ENCODE results near the gene NDOR1.
A peak's percentile ranks its signal among the peaks of the same experiment; 100 is the strongest.

The NDOR1 gene

DNA sequence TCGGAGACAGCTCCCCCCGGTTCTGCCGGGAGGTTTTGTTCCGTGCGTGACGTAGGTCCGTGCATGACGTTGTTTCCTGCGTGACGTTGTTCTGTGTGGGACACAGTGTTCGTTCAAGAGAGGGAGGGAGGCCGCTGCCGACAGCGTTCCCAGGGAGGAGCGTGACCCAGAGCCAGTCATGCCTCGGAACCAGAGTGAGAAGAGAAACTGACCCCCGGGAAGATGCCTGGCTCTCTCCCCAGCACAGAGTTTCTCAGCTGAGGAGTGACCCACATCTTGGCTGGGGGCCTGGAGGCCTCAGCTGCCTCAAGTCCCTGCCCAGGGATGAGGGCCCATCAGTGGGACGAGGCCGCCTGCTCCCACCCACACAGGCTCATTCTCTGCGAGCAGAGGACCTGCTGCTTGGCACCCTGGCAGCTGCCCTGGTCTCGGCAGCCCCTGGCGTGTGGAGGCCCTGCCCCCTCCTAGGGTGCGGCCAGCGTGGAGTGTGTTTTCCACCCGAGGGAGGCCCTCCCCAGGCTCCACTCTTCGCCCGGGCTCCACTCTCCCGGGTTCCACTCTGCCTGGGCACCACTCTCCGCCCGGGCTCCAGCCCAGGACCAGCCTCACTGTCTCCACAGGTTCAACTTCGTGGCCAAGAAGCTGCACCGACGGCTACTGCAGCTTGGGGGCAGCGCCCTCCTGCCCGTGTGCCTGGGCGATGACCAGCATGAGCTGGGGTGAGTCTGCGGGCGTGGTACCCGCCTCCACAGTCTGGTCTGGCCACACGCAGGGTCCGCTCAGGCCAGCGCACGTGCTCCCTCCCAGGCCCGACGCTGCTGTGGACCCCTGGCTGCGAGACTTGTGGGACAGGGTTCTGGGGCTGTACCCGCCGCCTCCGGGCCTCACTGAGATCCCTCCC is 7.9 kb downstream of the NDOR1 start:
- peak in 3 of 42 donors; percentile 36 to 47 (median 43) for DNase-seq
- intact Hi-C loops (cut with DNase I) = no loop called here

DNA sequence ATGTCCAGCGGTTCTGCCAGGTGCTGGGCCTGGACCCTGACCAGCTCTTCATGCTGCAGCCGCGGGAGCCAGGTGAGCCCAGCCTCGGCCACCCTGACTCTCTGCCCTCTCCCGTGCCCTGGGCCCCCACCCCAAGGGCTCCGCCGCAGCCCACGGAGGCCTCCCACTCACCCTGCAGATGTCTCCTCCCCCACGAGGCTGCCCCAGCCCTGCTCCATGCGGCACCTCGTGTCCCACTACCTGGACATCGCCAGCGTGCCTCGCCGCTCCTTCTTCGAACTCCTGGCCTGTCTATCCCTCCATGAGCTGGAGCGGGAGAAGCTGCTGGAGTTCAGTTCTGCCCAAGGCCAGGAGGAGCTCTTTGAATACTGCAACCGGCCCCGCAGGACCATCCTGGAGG is 9.1 kb downstream of the NDOR1 start:
- DNase-seq = no peak
- intact Hi-C loops (cut with DNase I) = no loop called here

DNA sequence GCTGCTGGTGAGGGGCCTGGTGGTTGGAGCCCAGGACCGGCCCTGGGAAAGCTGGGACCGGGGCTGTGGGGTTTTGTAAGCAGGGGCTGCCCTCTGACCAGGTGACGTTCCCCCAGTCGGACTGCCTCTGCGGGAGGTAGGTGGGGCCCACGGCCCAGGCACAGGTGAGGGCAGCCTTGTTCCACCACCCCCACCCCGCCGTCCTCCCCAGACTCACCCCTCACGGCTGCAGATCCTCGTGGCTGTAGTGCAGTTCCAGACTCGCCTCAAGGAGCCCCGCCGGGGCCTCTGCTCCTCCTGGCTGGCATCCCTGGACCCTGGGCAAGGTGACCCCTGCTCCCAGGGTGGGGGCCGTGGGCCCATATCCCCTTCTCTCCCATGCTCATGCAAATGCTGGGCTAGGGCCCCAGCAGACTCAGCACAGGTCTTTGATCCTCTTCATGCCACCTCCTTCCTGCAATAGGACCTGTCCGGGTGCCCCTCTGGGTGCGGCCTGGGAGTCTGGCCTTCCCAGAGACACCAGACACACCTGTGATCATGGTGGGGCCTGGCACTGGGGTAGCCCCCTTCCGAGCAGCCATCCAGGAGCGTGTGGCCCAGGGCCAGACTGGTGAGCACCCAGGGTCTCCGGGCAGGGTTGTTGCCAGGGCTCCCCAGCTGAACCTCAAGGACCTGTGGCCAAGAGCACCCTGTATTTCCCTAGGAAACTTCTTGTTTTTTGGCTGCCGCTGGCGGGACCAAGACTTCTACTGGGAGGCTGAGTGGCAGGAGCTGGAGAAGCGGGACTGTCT is 9.9 kb downstream of the NDOR1 start:
- intact Hi-C loops (cut with DNase I) = no loop called here
- no peak for DNase-seq

DNA sequence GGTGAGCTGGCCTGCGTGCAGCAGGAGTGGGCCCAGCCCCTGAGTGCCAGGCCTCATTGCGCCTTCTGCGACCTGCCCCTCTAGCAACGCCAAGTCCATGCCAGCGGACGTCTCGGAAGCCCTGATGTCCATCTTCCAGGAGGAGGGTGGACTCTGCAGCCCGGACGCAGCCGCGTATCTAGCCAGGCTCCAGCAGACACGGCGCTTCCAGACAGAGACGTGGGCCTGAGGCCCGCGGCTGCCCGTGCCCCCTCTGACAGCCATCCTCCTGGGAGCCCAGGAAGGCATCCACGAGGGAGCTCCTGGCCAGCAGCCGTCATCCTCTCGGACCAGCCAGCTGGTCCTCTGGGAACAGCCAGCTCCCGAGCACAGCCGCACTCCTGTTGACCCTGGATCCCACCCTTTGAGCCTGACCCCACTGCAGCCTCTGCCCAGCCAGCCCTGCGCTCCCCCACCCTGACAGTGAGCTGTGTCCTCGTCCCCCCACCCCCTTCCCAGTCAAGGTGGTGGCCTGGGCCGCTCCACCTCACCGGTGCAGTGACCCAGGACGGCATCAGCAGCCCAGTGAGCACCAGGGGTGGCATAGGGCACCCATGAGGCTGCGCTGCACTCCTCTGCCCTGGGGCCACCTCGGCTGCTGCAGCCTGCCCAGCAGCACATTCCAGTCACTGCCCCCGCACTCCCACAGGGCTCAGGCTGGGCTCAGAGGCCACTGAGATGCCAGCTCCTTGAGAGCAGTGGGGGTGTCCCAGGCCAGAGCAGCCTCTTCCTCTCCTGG is 10.9 kb downstream of the NDOR1 start:
- intact Hi-C loops (cut with DNase I) = no loop called here

DNA sequence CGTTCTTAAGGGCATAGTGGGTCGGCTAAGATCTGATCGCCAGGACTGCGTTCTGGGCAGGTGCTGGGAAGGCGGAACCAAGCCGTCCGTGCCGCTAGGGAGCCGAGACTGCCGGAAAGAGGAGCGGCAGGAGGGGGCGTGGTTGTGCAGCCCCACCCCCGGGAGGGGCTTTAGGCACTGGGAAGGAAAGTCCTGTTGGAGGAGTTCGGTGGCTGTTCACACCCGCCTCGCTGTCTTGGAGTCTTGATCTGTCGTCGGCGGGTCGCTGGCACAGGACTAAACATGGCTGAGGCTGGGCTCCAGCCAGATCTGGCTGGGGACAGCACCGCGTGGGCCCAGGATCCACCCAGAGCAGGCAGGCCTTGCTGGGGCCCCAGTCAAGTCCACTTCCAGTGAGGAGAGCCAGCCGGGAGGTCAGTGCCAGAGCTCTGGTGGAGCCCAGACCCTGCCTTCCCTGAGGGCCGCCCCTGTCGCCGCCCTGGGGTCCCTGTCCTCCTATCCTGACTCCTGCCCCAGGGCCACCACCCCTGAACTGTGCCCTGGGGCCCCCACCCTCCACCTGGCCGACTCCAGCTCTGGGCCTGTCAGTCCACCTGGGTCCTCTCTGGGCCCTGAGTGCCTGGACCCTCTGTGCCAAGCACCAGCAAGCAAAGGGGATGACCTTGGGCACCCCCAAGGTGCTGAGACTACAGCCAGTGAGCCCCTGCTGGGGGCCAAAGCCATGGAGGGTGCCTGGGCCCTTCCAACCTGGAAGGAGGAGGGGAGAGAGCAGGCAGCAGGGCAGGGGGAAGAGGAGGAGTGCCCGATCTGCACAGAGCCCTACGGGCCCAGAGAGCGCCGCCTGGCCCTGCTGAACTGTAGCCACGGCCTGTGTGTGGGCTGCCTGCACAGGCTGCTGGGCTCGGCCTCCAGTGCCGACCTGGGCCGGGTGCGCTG is 12.0 kb downstream of the NDOR1 start:
- DNase-seq = no peak
- intact Hi-C loops (cut with DNase I) = no loop called here

More for the DNA sequence above, 10.9 kb downstream of the NDOR1 start:
- no peak for DNase-seq

DNA sequence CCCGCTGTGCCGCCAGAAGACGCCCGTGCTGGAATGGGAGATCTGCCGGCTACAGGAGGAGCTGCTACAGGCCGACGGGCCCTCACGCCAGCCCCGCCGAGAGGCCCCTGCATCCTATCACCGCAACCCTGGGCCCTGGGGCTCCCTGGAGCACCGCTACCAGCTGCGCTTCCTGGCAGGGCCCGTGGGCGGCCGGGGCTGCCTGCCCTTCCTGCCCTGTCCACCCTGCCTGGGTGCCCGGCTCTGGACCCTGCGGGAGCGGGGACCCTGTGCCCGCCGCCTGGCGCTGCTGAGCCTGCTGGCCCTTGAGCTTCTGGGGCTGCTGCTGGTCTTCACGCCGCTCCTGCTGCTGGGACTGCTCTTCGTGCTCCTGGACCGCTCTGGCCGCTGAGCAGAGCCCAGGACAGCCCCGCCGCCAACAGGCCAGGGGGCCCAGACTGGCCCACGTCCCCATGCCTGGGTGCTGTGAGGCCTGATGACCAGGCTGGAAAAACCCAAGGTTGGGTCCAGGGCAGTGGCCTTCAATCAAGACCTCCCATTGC is 12.8 kb downstream of the NDOR1 start:
- DNase-seq = no peak
- intact Hi-C loops (cut with DNase I) = no loop called here

DNA sequence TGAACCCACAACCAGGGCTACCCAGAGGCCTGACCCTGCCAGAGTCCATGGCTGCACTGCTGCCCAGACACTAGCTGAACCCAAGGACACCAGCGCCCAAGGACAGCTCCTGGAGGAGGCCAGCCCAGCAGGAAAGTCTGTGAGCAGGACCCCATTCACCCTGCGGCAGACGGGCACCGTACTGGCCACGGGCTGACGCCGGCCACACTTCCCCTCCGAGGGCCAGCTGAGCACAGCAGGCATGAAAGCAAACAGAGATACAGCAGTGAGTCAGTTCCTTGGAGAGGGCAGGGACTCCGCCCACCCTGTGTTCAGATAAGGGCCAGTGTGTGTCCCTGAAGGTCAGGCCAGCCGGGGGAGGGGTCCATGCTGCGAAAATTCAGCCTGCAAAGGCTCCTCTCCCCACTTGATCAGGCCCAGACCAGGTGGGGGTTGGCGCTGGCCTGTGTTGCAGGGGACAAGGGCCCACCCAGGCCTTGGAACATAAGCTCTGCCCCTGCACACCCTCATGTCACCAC is 13.3 kb downstream of the NDOR1 start:
- intact Hi-C loops (cut with DNase I) = no loop called here
- no peak for DNase-seq

DNA sequence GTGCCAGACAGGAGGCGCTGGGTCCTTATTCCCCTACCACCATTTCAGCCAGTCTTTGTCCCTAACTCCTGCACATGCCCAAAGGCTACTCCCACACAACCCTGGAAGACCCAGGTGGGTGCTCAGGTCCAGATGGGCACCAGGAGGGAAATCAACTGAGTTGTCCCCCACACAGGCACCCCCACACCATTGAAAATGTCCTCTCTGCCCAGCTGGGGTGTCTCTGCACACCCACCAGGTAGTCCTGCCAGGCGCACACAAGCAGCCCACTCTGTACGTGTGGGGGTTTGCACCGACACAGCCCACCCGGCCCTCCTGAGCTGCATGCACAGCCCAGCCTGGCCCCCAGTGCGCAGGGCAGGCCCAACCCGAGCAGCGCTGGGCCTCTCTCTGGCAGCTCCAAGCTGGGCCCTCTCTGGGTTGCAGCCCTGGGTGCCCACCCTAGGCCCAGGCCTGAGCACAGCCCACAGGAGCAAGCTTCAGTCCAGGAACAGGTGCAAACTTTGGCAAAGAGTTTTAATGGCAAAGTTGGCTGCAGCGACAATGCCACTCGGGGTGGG is 14.3 kb downstream of the NDOR1 start:
- intact Hi-C loops (cut with DNase I) = no loop called here
- no peak for DNase-seq

DNA sequence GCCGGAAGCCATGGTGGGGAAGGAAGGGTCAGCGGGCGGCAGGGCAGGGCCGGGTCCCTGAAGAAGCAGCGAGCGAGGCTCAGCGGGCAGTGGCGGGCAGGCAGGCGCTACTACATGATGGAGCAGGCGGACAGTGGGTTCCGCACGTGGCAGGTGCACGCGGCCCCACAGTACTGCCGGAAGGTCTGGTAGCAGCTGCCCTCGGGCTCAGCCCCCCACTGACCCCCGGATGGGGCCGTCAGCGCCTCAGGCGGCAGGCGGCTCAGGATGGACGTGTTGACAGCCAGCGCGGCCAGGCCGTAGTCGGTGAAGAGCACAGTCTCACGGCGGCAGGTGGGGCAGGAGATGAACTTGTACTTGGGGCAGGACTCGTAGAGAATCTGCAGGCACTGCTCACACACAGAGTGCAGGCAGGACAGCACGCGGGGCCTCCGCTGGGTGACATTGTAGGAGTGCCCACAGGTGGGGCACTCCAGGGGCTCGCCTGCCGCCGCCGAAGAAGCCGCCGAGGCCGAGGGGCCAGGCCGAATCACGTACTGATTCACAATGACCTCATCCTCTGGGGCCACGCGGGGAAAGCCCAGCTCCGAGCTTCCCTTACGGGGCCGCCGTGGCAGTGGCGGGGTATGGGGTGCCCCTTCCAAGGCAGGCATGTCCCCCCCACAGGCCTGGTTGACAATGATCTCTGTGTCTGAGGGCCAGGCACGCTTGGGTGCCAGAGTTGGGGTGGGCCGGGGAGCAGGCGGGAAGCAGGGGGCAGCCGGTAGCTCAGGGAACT is 15.0 kb downstream of the NDOR1 start:
- intact Hi-C loops (cut with DNase I) = no loop called here
- DNase-seq = peak in 1 of 42 donors; percentile 18

DNA sequence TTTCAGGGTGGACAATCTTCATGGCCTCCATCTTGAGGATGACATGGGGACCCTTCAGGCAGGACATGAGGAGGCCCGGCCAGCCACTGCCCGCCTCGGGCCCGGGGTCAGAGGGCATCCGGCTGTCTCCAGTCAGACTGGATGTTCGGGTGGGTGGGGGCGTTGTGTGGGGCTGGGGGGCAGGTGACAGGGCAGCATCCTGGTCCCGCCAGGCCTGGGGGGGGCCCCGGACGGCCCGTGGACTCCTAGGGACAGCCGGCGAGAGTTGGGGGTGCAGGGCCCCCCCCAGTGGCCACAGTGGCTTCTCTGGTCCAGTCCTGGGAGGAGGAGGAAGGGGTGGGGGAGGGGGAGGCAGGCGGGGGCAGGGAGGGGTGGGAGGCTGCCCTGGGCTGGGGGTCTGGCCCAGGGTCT is 15.6 kb downstream of the NDOR1 start:
- intact Hi-C loops (cut with DNase I) = no loop called here
- no peak for DNase-seq

DNA sequence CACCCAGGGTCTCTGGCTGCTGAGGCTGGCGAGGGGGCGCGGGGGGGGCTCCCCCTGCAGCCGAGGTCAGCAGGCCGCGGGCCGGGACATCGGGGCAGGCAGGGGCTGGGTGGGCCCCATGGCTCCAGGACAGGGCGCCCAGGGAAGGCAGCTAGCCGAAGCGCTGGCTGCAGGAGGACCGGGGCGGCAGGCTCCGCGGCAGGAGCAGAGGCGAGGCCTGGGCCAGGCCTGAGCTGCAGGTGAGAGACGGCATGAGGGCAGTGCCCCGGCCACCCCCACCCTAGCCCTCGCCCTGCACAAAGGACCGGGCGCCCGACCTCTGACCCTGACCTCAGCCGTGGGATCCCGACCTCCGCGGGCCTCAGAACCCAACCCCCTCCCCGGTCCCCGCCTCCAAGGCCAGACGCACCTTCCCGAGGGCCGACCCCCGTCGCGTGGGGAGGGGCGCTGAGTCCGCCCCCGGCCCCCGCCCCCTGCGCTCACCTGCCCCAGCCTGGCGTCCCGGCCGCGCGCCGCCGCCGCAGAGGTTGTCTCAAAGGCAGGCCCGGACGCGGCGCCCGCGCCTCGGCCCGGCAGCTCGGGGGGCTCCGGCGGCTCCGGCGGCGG is 16.1 kb downstream of the NDOR1 start:
- DNase-seq = peak in 1 of 42 donors; percentile 20
- intact Hi-C loops (cut with DNase I) = no loop called here

DNA sequence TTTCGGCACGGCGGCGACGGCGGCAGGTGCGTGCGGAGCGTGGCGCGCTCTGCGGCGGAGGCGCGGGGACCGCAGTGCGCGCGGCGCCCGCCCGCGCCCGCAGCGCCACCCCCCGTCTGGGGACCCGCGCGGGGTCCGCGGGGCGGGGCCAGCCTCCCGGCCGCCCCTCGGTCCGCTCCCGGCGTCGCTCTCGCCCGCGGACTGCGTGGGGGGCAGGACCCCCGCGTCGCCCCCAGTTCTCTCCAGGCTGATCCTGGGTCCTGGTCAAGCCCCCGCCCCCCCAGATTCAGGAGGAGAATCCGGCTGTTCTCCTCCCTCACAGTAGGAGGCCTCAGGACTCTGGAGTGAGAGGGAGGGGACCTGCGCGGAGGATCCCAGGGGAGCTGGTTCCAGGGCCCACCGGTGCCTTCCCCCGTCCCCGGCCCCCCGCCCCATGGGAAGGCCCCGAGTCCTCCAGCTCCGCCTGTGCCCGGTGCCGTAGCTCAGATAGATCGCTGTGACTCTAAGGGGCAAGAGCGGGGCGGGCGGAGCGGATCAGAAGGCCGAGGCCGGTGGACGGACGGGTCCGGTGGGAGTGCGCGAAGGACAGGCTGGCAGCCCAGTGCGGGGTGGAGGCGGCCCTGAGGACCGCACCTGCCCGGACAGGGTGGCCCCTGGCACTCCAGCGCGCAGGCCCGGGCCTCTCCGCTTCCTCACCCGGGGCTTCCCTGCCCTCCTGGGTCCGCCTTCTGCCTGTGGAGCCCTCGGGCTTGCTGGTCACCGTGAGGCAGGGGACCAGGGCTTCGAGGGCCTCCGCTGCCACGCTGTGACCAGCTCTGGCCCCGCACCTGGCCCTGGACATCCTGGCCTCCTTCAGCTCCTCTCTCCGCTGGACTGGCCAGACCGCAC is 16.9 kb downstream of the NDOR1 start, which contains the start of gene RNF208:
RNF208 (minus strand) TSS at position 51 of the 888 bp plus-strand sequence. CDS start 1,028 bp downstream, outside the sequence.
- intact Hi-C loops (cut with DNase I) = no loop called here
- DNase-seq = peak in 16 of 42 donors; percentile 22 to 63 (median 42)

DNA sequence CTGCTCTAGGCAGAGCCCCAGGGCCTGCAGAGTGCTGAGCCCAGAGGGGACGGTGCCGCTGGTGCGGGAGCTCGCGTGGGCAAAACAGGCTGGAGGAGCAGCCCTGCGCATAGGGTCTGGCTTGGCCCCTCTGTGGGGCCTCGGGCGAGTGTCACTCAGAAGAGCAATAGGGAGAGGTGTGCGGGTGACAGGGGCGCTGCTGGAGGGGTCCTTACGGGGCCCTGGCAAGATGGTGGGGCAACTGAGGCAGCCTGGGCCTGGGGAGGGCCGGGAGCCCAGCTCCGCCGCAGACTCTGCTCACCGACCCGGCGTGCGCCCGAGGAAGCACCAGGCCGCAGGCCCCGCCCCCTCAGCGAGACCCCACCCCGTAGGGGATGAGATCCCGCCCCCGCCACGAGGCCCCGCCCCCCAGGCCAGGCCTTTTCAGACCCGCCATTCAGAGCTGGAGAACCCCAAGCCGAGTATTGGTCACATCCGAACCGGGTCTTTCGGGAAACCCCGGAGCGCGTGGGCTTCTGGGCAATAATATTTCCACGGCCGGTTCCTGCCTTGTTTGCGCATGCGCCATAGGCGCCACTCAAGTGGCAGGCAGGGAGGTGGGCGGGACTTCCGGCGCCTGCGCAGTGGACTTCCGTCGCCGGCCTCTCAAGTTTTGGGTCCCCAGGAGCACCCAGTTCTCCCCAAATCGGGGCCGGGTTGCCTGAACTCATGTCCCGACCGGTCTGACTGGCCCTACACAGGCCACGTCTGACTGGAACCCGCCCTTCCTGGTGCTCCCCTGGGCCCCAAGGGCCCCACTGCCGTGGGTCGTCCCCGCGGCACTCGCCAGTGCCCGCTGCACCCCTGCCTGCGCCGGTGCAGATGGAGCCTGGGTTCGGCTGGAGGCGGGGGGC is 17.8 kb downstream of the NDOR1 start:
- DNase-seq = peak; percentile 93 to 98 (median 97)
- intact Hi-C loops (cut with DNase I) = no loop called here

All from head of caudate nucleus (tissue), 42 donors.